SU-DHL-6 (cell line): ENCODE measurements around the gene GARIN5A.

Experiments
- H2AFZ ChIP-seq: fragments of 200-600 bp; sonication (generic); 2 replicates; pipeline ENCODE4 v1.6.1; 2014; ENCODE audit warnings: low read depth, mild to moderate bottlenecking, moderate library complexity, mixed read lengths, antibody characterized with exemption, low read length; ENCODE audit not compliant: severe bottlenecking
- H3F3A ChIP-seq: fragments of 200-600 bp; shearing (Covaris generic); 2 replicates; pipeline ENCODE4 v1.6.0; 2016; ENCODE audit warnings: antibody characterized with exemption, mild to moderate bottlenecking; ENCODE audit not compliant: insufficient read depth
- H3K27ac ChIP-seq: fragments of 200-600 bp; sonication (generic); 2 replicates; pipeline ENCODE4 v1.5.1; 2016; ENCODE audit warnings: low read depth, mild to moderate bottlenecking, low read length, moderate library complexity, mixed read lengths
- H3K27me3 ChIP-seq: fragments of 200-600 bp; sonication (generic), shearing (Covaris generic); 2 replicates; pipeline ENCODE4 v1.6.0; 2014; ENCODE audit warnings: mild to moderate bottlenecking, low read length
- H3K36me3 ChIP-seq: fragments of 200-600 bp; sonication (generic); 2 replicates; pipeline ENCODE4 v1.6.1; 2014; ENCODE audit warnings: mild to moderate bottlenecking, low read length, mixed read lengths
- H3K4me2 ChIP-seq: fragments of 300-600, 200-600 bp; shearing (Covaris generic), sonication (generic); 2 replicates; pipeline ENCODE4 v1.6.0; 2014; ENCODE audit warnings: low read length, low read depth, mild to moderate bottlenecking; ENCODE audit not compliant: poor library complexity, severe bottlenecking
- H3K4me3 ChIP-seq: fragments of 200-600 bp; sonication (generic); 2 replicates; pipeline ENCODE4 v1.5.1; 2014; ENCODE audit warnings: antibody characterized with exemption, low read length, mild to moderate bottlenecking, mixed read lengths; ENCODE audit not compliant: insufficient read depth, poor library complexity, severe bottlenecking
- H3K79me2 ChIP-seq: fragments of 200-600 bp; sonication (generic); 2 replicates; pipeline ENCODE4 v1.6.1; 2014; ENCODE audit warnings: mild to moderate bottlenecking, low read length, moderate library complexity; ENCODE audit not compliant: insufficient read depth
- H3K9ac ChIP-seq: fragments of 200-600 bp; sonication (generic); 2 replicates; pipeline ENCODE4 v1.7.0; 2014; ENCODE audit warnings: mild to moderate bottlenecking, low read length
- H3K9me2 ChIP-seq: fragments of 200-600 bp; sonication (generic); replicated peaks from 2 replicates; pipeline ENCODE4 v1.6.1; 2014; ENCODE audit warnings: low read length; ENCODE audit not compliant: insufficient read depth
- H3K9me3 ChIP-seq: fragments of 200-600 bp; sonication (generic); 2 replicates; pipeline ENCODE4 v1.6.1; 2014; ENCODE audit warnings: low read length, mixed read lengths; ENCODE audit not compliant: insufficient read depth
- H4K20me1 ChIP-seq: fragments of 200-600 bp; sonication (generic); 2 replicates; pipeline ENCODE4 v1.6.1; 2014; ENCODE audit warnings: low read depth, mild to moderate bottlenecking, antibody characterized with exemption, low read length, moderate library complexity, mixed read lengths
- EZH2phosphoT487 ChIP-seq: fragments of 200-600 bp; sonication (generic), shearing (Covaris generic); conservative IDR thresholded peaks from 2 replicates; pipeline ENCODE4 v1.6.1; 2018; ENCODE audit warnings: mild to moderate bottlenecking, antibody characterized with exemption, low read length, moderate library complexity, mixed read lengths
- TF ChIP-seq, protein P1 (sequence below): fragments of 200-600 bp; sonication (generic); IDR thresholded peaks from one replicate; pipeline ENCODE4 v1.5.1; 2017; ENCODE audit warnings: antibody characterized with exemption, mild to moderate bottlenecking, low read length, moderate library complexity; ENCODE audit not compliant: insufficient read depth, poor library complexity, severe bottlenecking

Gene GARIN5A

GRCh38 chr19:50433201-50434180, 43.2 kb downstream of the GARIN5A start:
- peak overlapping the region; percentile 84 for H3K4me2 ChIP-seq
- no peaks in the 10 kb centered on the region for H3K27me3 ChIP-seq
- peak overlapping the region; percentile 70 for H3K27ac ChIP-seq
- H3F3A ChIP-seq, result peaks cover 45% of the 10 kb centered on the region
- H3K9me2 ChIP-seq, result no peaks in the 10 kb centered on the region
- TF ChIP-seq, protein P1, sequence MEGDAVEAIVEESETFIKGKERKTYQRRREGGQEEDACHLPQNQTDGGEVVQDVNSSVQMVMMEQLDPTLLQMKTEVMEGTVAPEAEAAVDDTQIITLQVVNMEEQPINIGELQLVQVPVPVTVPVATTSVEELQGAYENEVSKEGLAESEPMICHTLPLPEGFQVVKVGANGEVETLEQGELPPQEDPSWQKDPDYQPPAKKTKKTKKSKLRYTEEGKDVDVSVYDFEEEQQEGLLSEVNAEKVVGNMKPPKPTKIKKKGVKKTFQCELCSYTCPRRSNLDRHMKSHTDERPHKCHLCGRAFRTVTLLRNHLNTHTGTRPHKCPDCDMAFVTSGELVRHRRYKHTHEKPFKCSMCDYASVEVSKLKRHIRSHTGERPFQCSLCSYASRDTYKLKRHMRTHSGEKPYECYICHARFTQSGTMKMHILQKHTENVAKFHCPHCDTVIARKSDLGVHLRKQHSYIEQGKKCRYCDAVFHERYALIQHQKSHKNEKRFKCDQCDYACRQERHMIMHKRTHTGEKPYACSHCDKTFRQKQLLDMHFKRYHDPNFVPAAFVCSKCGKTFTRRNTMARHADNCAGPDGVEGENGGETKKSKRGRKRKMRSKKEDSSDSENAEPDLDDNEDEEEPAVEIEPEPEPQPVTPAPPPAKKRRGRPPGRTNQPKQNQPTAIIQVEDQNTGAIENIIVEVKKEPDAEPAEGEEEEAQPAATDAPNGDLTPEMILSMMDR, result no peak
- TF ChIP-seq EZH2phosphoT487, result no peak
- H2AFZ ChIP-seq, result no peak overlapping the region
- no peak overlapping the region for H3K4me3 ChIP-seq
- no peaks in the 10 kb centered on the region for H3K9me3 ChIP-seq
- H3K79me2 ChIP-seq, result no peaks in the 10 kb centered on the region
- no peaks in the 10 kb centered on the region for H4K20me1 ChIP-seq
- peak overlapping the region; percentile 54; the same call in 1 of the 2 replicates for H3K9ac ChIP-seq
- H3K36me3 ChIP-seq, result no peaks in the 10 kb centered on the region

- Histone ChIP-seq H3K36me3 (no peaks in the 10 kb centered on the region), H4K20me1 (no peaks in the 10 kb centered on the region), H3K4me2 (peak within 1 kb of the TSS; percentile 84), H3K27ac (peak within 1 kb of the TSS; percentile 71), H3K4me3 (peak within 1 kb of the TSS; percentile 48), H3K27me3 (no peaks in the 10 kb centered on the region), H3K9me2 (no peaks in the 10 kb centered on the region), H3K79me2 (no peaks in the 10 kb centered on the region), H3F3A (peaks cover 56% of the 10 kb centered on the region), H2AFZ (no peak within 1 kb of the TSS), H3K9ac (peak within 1 kb of the TSS; percentile 54), H3K9me3 (no peaks in the 10 kb centered on the region)
- no peak for TF ChIP-seq EZH2phosphoT487
- TF ChIP-seq, protein P1, result no peak
Observed at GRCh38 chr19:50432221-50433028, 44.2 kb downstream of the GARIN5A start, which contains the start of gene MYBPC2. Gene MYBPC2 (plus strand): TSS chr19:50432892. CDS start chr19:50432954, 62 bp downstream.

- TF ChIP-seq EZH2phosphoT487, result no peak
- TF ChIP-seq, protein P1, result no peak
- H3F3A ChIP-seq, result peaks cover 58% of the 10 kb centered on the region
- H3K36me3 ChIP-seq, result no peaks in the 10 kb centered on the region
- peak overlapping the region; percentile 84 for H2AFZ ChIP-seq
- no peaks in the 10 kb centered on the region for H3K9me3 ChIP-seq
- H3K27ac ChIP-seq, result peak overlapping the region; percentile 71
- H3K4me2 ChIP-seq, result peak overlapping the region; percentile 84
- peak overlapping the region; percentile 48 for H3K4me3 ChIP-seq
- peak overlapping the region; percentile 54 for H3K9ac ChIP-seq
- no peaks in the 10 kb centered on the region for H3K79me2 ChIP-seq
- H4K20me1 ChIP-seq, result no peaks in the 10 kb centered on the region
- H3K9me2 ChIP-seq, result no peaks in the 10 kb centered on the region
- no peaks in the 10 kb centered on the region for H3K27me3 ChIP-seq
Observed at GRCh38 chr19:50431343-50432220, 45.1 kb downstream of the GARIN5A start.
